22Rv1 (cell line): ENCODE measurements around the gene PDE3A.

Experiments
- ZFX ChIP-seq: fragments of 450-650 bp; IDR thresholded peaks from 2 replicates; pipeline ENCODE4 v1.6.1; 2017; ENCODE audit warnings: antibody characterized with exemption, borderline replicate concordance
- TF ChIP-seq, protein P1 (sequence below): fragments of 450-650 bp; IDR thresholded peaks from 2 replicates; pipeline ENCODE4 v1.5.1; 2017; ENCODE audit warnings: mild to moderate bottlenecking

DNA sequence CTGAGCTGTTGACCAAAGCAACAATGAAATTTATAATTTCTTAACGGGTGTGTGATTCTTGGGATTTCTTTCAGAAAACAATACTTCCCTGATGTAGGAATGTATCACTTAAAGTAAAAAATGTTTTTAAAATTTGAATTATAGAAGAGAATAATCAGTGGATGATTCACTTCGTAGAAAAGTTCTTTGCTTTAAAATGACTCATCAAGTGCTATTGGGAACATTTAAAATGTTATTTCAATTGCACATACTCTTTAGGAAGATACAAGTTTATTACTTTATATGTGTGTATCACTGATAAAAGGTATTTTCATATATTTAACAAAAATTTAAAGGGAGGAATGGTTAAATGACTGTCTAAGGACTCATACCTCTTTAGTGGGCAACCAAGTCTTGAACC lies 155.3 kb downstream of the PDE3A start:
- TF ChIP-seq, protein P1, sequence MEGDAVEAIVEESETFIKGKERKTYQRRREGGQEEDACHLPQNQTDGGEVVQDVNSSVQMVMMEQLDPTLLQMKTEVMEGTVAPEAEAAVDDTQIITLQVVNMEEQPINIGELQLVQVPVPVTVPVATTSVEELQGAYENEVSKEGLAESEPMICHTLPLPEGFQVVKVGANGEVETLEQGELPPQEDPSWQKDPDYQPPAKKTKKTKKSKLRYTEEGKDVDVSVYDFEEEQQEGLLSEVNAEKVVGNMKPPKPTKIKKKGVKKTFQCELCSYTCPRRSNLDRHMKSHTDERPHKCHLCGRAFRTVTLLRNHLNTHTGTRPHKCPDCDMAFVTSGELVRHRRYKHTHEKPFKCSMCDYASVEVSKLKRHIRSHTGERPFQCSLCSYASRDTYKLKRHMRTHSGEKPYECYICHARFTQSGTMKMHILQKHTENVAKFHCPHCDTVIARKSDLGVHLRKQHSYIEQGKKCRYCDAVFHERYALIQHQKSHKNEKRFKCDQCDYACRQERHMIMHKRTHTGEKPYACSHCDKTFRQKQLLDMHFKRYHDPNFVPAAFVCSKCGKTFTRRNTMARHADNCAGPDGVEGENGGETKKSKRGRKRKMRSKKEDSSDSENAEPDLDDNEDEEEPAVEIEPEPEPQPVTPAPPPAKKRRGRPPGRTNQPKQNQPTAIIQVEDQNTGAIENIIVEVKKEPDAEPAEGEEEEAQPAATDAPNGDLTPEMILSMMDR: no peak
- no peak for TF ChIP-seq ZFX
